HepG2 (cell line): ENCODE measurements around the gene ENO3. TPM values are rescaled to one million over a fixed set of nuclear protein-coding genes. Genes with fewer than 3 reads are reported as not detected.

Experiments used
- ARID4A ChIP-seq: sonication (generic); formaldehyde crosslinking; IDR thresholded peaks from 2 replicates; pipeline ENCODE4 v1.5.0; 2020; ENCODE audit warnings: mild to moderate bottlenecking, missing genetic modification reagents, borderline replicate concordance
- ATRX ChIP-seq: sonication (generic); formaldehyde crosslinking; IDR thresholded peaks from 2 replicates; pipeline ENCODE4 v1.4.0; 2020; ENCODE audit warnings: missing genetic modification reagents, borderline replicate concordance
- CEBPB ChIP-seq: IDR thresholded peaks from 2 replicates; pipeline ENCODE4 v1.6.1; 2011; ENCODE audit warnings: low read depth, low read length, improper control_type of control experiment, borderline replicate concordance
- E2F5 ChIP-seq: sonication (generic); formaldehyde crosslinking; conservative IDR thresholded peaks from 2 replicates; pipeline ENCODE4 v1.4.0; 2020; ENCODE audit warnings: missing genetic modification reagents
- ETV5 ChIP-seq: IDR thresholded peaks from 2 replicates; pipeline ENCODE4 v1.6.1; 2018; ENCODE audit warnings: missing biosample characterization, missing genetic modification reagents, inconsistent platforms, borderline replicate concordance
- FLYWCH1 ChIP-seq: sonication (generic); formaldehyde crosslinking; IDR thresholded peaks from 2 replicates; pipeline ENCODE4 v1.8.1; 2023; ENCODE audit warnings: mild to moderate bottlenecking, missing genetic modification reagents
- GATAD2A ChIP-seq: IDR thresholded peaks from 2 replicates; pipeline ENCODE4 v1.6.1; 2016
- IKZF4 ChIP-seq: sonication (generic); formaldehyde crosslinking; IDR thresholded peaks from 2 replicates; pipeline ENCODE4 v1.5.1; 2020; ENCODE audit warnings: borderline replicate concordance, mild to moderate bottlenecking, low read depth, missing genetic modification reagents; ENCODE audit errors: not compliant biosample characterization
- IRF2 ChIP-seq: IDR thresholded peaks from 2 replicates; pipeline ENCODE4 v1.6.1; 2018; ENCODE audit warnings: missing genetic modification reagents, missing compliant biosample characterization
- JUN ChIP-seq: sonication (generic); formaldehyde crosslinking; IDR thresholded peaks from 2 replicates; pipeline ENCODE4 v1.4.0; 2020; ENCODE audit warnings: mild to moderate bottlenecking, missing genetic modification reagents
- PCBP1 ChIP-seq: fragments of 200-400 bp; formaldehyde crosslinking; IDR thresholded peaks from 2 replicates; pipeline ENCODE4 v1.6.1; 2017; ENCODE audit warnings: mild to moderate bottlenecking, low read depth, low read length, borderline replicate concordance
- RBM39 ChIP-seq: fragments of 200-400 bp; formaldehyde crosslinking; IDR thresholded peaks from one replicate; pipeline ENCODE4 v1.6.1; 2018; ENCODE audit warnings: antibody characterized with exemption, mild to moderate bottlenecking, low read depth, low read length; ENCODE audit not compliant: poor library complexity, severe bottlenecking
- SMARCE1 ChIP-seq: fragments of 450-650 bp; IDR thresholded peaks from 2 replicates; pipeline ENCODE4 v1.6.1; 2017; ENCODE audit warnings: borderline replicate concordance
- SUZ12 ChIP-seq: fragments of 150-350 bp; IDR thresholded peaks from 2 replicates; pipeline ENCODE4 v1.6.1; 2014; ENCODE audit warnings: low read depth, low read length
- TOPORS ChIP-seq: sonication (generic); formaldehyde crosslinking; IDR thresholded peaks from 2 replicates; pipeline ENCODE4 v1.8.0; 2023; ENCODE audit warnings: mild to moderate bottlenecking, missing genetic modification reagents
- ZBED4 ChIP-seq: sonication (generic); formaldehyde crosslinking; IDR thresholded peaks from 2 replicates; pipeline ENCODE4 v1.4.0; 2020; ENCODE audit warnings: missing genetic modification reagents, borderline replicate concordance
- ZBTB7B ChIP-seq: sonication (generic); formaldehyde crosslinking; IDR thresholded peaks from 2 replicates; pipeline ENCODE4 v1.4.0; 2020; ENCODE audit warnings: missing genetic modification reagents
- ZKSCAN5 ChIP-seq: sonication (generic); formaldehyde crosslinking; IDR thresholded peaks from 2 replicates; pipeline ENCODE4 v1.5.1; 2020; ENCODE audit warnings: mild to moderate bottlenecking, missing genetic modification reagents
- ZNF367 ChIP-seq: sonication (generic); formaldehyde crosslinking; IDR thresholded peaks from 2 replicates; pipeline ENCODE4 v1.4.0; 2020; ENCODE audit warnings: missing genetic modification reagents, borderline replicate concordance
- ZNF496 ChIP-seq: sonication (generic); formaldehyde crosslinking; IDR thresholded peaks from 2 replicates; pipeline ENCODE4 v1.8.1; 2023; ENCODE audit warnings: mild to moderate bottlenecking, moderate library complexity, missing genetic modification reagents; ENCODE audit not compliant: insufficient replicate concordance
- ZNF569 ChIP-seq: sonication (generic); formaldehyde crosslinking; IDR thresholded peaks from 2 replicates; pipeline ENCODE4 v1.5.0; 2020; ENCODE audit warnings: mild to moderate bottlenecking, missing genetic modification reagents, moderate library complexity, borderline replicate concordance
- ZNF589 ChIP-seq: sonication (generic); formaldehyde crosslinking; conservative IDR thresholded peaks from 2 replicates; pipeline ENCODE4 v1.8.0; 2022; ENCODE audit warnings: mild to moderate bottlenecking, moderate library complexity, missing genetic modification reagents
- ZNF672 ChIP-seq: sonication (generic); formaldehyde crosslinking; IDR thresholded peaks from 2 replicates; pipeline ENCODE4 v1.8.1; 2022; ENCODE audit warnings: missing genetic modification reagents
- ZNF678 ChIP-seq: sonication (generic); formaldehyde crosslinking; IDR thresholded peaks from 2 replicates; pipeline ENCODE4 v1.4.0; 2020; ENCODE audit warnings: mild to moderate bottlenecking, missing genetic modification reagents
- polyA plus RNA-seq, 8 experiments: library from polyadenylated mRNA; depleted of rRNA in 3 of 8; stranded (reverse) in 7 of 8; unstranded in 1 of 8; fragments of >200 nt; fragmentation: Illumina TruSeq in 4 of 8; extraction: Trizol in 4 of 8; gene quantifications; 2 replicates each; pipeline versions ENCODE4 v1.2.1 to v1.2.3, GENCODE V29; 2011 to 2016; ENCODE audit warnings: low read depth in 4 of 8, missing spikeins in 1 of 8, mixed read lengths in 1 of 8; ENCODE audit not compliant: insufficient read depth in 1 of 8
- total RNA-seq, 5 experiments: library from RNA; depleted of rRNA; stranded (reverse); fragments of >200 nt; fragmentation: Illumina TruSeq; extraction: Trizol; gene quantifications; 2 replicates each; pipeline ENCODE4 v1.2.3, GENCODE V29; 2016; ENCODE audit warnings: low read depth in 1 of 5

ENO3 gene
- total and polyA plus RNA-seq, 2 of the 13 experiments (the other 11 are each of a cell fraction or from before 2014, with no cell fraction given): 59.8 to 69.8 TPM

- no peak for TF ChIP-seq ZKSCAN5 (CRISPR knock-in tag)
- TF ChIP-seq ZNF672 (CRISPR knock-in tag): no peak
- TF ChIP-seq IRF2 (CRISPR knock-in tag): no peak
- TF ChIP-seq CEBPB: peak; percentile 68; the same call in 1 of the 2 replicates
- no peak for TF ChIP-seq IKZF4 (CRISPR knock-in tag)
- TF ChIP-seq GATAD2A (CRISPR knock-in tag): no peak
- TF ChIP-seq TOPORS: no peak
- TF ChIP-seq ZBED4 (CRISPR knock-in tag): no peak
- no peak for TF ChIP-seq SMARCE1
- no peak for TF ChIP-seq ARID4A
- 0 out of 2 replicates have a peak, but pooled peaks have one; percentile 34 for TF ChIP-seq ZNF678 (CRISPR knock-in tag)
- TF ChIP-seq E2F5 (CRISPR knock-in tag): no peak
- TF ChIP-seq ZBTB7B (CRISPR knock-in tag): no peak
- peak; percentile 24 for TF ChIP-seq RBM39
- TF ChIP-seq ATRX: no peak
- TF ChIP-seq ETV5 (CRISPR knock-in tag): no peak
- no peak for TF ChIP-seq JUN (CRISPR knock-in tag)
- no peak for TF ChIP-seq ZNF367
- TF ChIP-seq SUZ12: no peak
- TF ChIP-seq FLYWCH1 (CRISPR knock-in tag): no peak
- TF ChIP-seq ZNF496 (CRISPR knock-in tag): no peak
- 0 out of 2 replicates have a peak, but pooled peaks have one; percentile 51 for TF ChIP-seq PCBP1
- TF ChIP-seq ZNF569: no peak
- no peak for TF ChIP-seq ZNF589
Measured at GRCh38 chr17:4939546-4939795, 11.4 kb upstream of the ENO3 start (continued).
